A549 (cell line): ENCODE data around the gene OPCML. TPM values are rescaled to one million over a fixed set of nuclear protein-coding genes. Genes with fewer than 3 reads are reported as not detected.

Experiments
- ATAC-seq, 2 experiments: fragments of 200-7000 bp in 1 of 2; fragments of >200 bp in 1 of 2; cut with Nextera tagmentation in 1 of 2; cut with Tn5 transposase in 1 of 2; 3 replicates each; pipeline versions ENCODE4 v1.8.0 to v1.9.1; 2018 to 2020; ENCODE audit warnings: mild to moderate bottlenecking in 1 of 2, moderate library complexity in 1 of 2
- CTCF ChIA-PET: fragments of 300-600 bp; sonication (Branson Sonifier 250); formaldehyde crosslinking; extraction: SDS; loops from one replicate; lab custom pipeline; 2021; ENCODE audit warnings: antibody characterized with exemption, inconsistent platforms; lab: Yijun Ruan, JAX
- POLR2A ChIA-PET: fragments of 350-600 bp; formaldehyde crosslinking; extraction: SDS; loops from one replicate; lab custom pipeline; 2021; ENCODE audit warnings: antibody characterized with exemption, inconsistent platforms; lab: Yijun Ruan, JAX
- DNase-seq, 2 experiments: peaks; one replicate each; pipeline versions ENCODE4 v3.0.0 to v3.0.0-alpha.2; 2011 to 2016; ENCODE audit warnings: low read depth in 1 of 2, low spot score in 1 of 2
- FAIRE-seq: peaks from 2 replicates; lab custom pipeline; 2011; peaks lifted over from hg19 to GRCh38; lab: Jason Lieb, UNC
- H3K27ac ChIP-seq, 2 experiments: fragments of >200 bp; sonication (Bioruptor Twin); formaldehyde crosslinking; 3 replicates each; pipeline ENCODE4 v1.5.1; 2016 to 2017
- H3K4me1 ChIP-seq: fragments of >200 bp; sonication (Bioruptor Twin); formaldehyde crosslinking; 3 replicates; pipeline ENCODE4 v1.6.1; 2016
- H3K4me2 ChIP-seq: fragments of >200 bp; sonication (Bioruptor Twin); formaldehyde crosslinking; 3 replicates; pipeline ENCODE4 v1.6.1; 2016
- H3K4me3 ChIP-seq: fragments of >200 bp; sonication (Bioruptor Twin); formaldehyde crosslinking; 3 replicates; pipeline ENCODE4 v1.5.1; 2016
- H3K9me3 ChIP-seq: fragments of >200 bp; sonication (Bioruptor Twin); formaldehyde crosslinking; 3 replicates; pipeline ENCODE4 v1.6.1; 2016
- BCL3 ChIP-seq: fragments of >200 bp; sonication (Bioruptor Twin); formaldehyde crosslinking; IDR thresholded peaks from 3 replicates; pipeline ENCODE4 v1.6.1; 2016
- BHLHE40 ChIP-seq: IDR thresholded peaks from 2 replicates; pipeline ENCODE4 v1.6.1; 2012; ENCODE audit warnings: low read depth, low read length, inconsistent platforms
- CBX8 ChIP-seq: fragments of 200-600 bp; sonication (generic); IDR thresholded peaks from 2 replicates; pipeline ENCODE4 v1.6.1; 2016
- CEBPB ChIP-seq, 2 experiments: fragments of >200 bp in 1 of 2; sonication (Bioruptor Twin) in 1 of 2; formaldehyde crosslinking in 1 of 2; IDR thresholded peaks; 2 replicates each; pipeline ENCODE4 v1.6.1; 2012 to 2016
- CHD4 ChIP-seq: fragments of 200-600 bp; sonication (generic); IDR thresholded peaks from 2 replicates; pipeline ENCODE4 v1.6.1; 2016; ENCODE audit warnings: antibody characterized with exemption, mild to moderate bottlenecking, borderline replicate concordance
- EHF ChIP-seq: fragments of 250-450 bp; sonication (Bioruptor Pico); IDR thresholded peaks from 2 replicates; pipeline ENCODE4 v1.5.0; 2020; ENCODE audit warnings: mild to moderate bottlenecking
- EHMT2 ChIP-seq: fragments of 200-600 bp; sonication (generic); IDR thresholded peaks from 2 replicates; pipeline ENCODE4 v1.6.1; 2016; ENCODE audit warnings: antibody characterized with exemption, low read depth, mild to moderate bottlenecking, moderate library complexity
- ELK1 ChIP-seq: fragments of 150-350 bp; IDR thresholded peaks from 2 replicates; pipeline ENCODE4 v1.6.1; 2014; ENCODE audit warnings: low read depth, mild to moderate bottlenecking, low read length
- HDAC2 ChIP-seq: fragments of 200-600 bp; sonication (generic); IDR thresholded peaks from 2 replicates; pipeline ENCODE4 v1.6.1; 2016
- HEYL ChIP-seq: fragments of 250-450 bp; sonication (Bioruptor Pico); IDR thresholded peaks from 2 replicates; pipeline ENCODE4 v1.8.0; 2021; ENCODE audit warnings: mild to moderate bottlenecking, moderate library complexity
- HOXA7 ChIP-seq: fragments of 250-450 bp; sonication (Bioruptor Pico); IDR thresholded peaks from 2 replicates; pipeline ENCODE4 v1.5.0; 2020; ENCODE audit warnings: mild to moderate bottlenecking, moderate library complexity
- JUN ChIP-seq, 2 experiments: fragments of >200 bp; sonication (Bioruptor Twin); formaldehyde crosslinking; IDR thresholded peaks; 2 replicates in 1 of 2; 3 replicates in 1 of 2; pipeline ENCODE4 v1.6.1; 2016 to 2017
- JUNB ChIP-seq: fragments of >200 bp; sonication (Bioruptor Twin); formaldehyde crosslinking; IDR thresholded peaks from 2 replicates; pipeline ENCODE4 v1.6.1; 2016
- MAX ChIP-seq: IDR thresholded peaks from 2 replicates; pipeline ENCODE4 v1.6.1; 2012
- NR3C1 ChIP-seq: fragments of >200 bp; sonication (Bioruptor Twin); formaldehyde crosslinking; IDR thresholded peaks from 3 replicates; pipeline ENCODE4 v1.6.1; 2017
- PBX3 ChIP-seq: IDR thresholded peaks from 2 replicates; pipeline ENCODE4 v1.6.1; 2012
- PHF8 ChIP-seq: fragments of 200-600 bp; sonication (generic); IDR thresholded peaks from 2 replicates; pipeline ENCODE4 v1.6.1; 2016; ENCODE audit warnings: low read depth, mild to moderate bottlenecking, antibody characterized with exemption, moderate library complexity, borderline replicate concordance
- POLR2AphosphoS2 ChIP-seq: conservative IDR thresholded peaks from 2 replicates; pipeline ENCODE4 v1.6.1; 2012; ENCODE audit warnings: low read length, improper control_type of control experiment, inconsistent platforms
- RARB ChIP-seq: fragments of 250-450 bp; sonication (Bioruptor Pico); IDR thresholded peaks from 2 replicates; pipeline ENCODE4 v1.8.0; 2021; ENCODE audit warnings: mild to moderate bottlenecking, moderate library complexity
- RCOR1 ChIP-seq: fragments of 150-350 bp; IDR thresholded peaks from 2 replicates; pipeline ENCODE4 v1.6.1; 2014; ENCODE audit warnings: antibody characterized with exemption, low read length, low read depth
- RFX5 ChIP-seq: fragments of 450-650 bp; IDR thresholded peaks from 2 replicates; pipeline ENCODE4 v1.7.1; 2014; ENCODE audit warnings: antibody characterized with exemption, mild to moderate bottlenecking, moderate library complexity
- RNF2 ChIP-seq: fragments of 200-600 bp; sonication (generic); IDR thresholded peaks from 2 replicates; pipeline ENCODE4 v1.6.1; 2016; ENCODE audit warnings: low read depth, mild to moderate bottlenecking, antibody characterized with exemption, moderate library complexity, borderline replicate concordance
- SMC3 ChIP-seq: fragments of >200 bp; sonication (Bioruptor Twin); formaldehyde crosslinking; IDR thresholded peaks from 3 replicates; pipeline ENCODE4 v1.6.1; 2018; ENCODE audit warnings: inconsistent platforms
- SREBF2 ChIP-seq: fragments of 450-650 bp; IDR thresholded peaks from 2 replicates; pipeline ENCODE4 v1.6.1; 2014; ENCODE audit warnings: mild to moderate bottlenecking, moderate library complexity
- TP53 ChIP-seq: fragments of 250-450 bp; sonication (Bioruptor Pico); IDR thresholded peaks from 2 replicates; pipeline ENCODE4 v1.5.0; 2021; ENCODE audit warnings: mild to moderate bottlenecking, moderate library complexity
- USF2 ChIP-seq: fragments of 450-650 bp; IDR thresholded peaks from 2 replicates; pipeline ENCODE4 v1.6.1; 2014; ENCODE audit warnings: antibody characterized with exemption
- ZC3H11A ChIP-seq: fragments of 450-650 bp; IDR thresholded peaks from 2 replicates; pipeline ENCODE4 v1.6.1; 2014; ENCODE audit warnings: antibody characterized with exemption, mild to moderate bottlenecking
- WGBS: methylation state at CpG from one replicate; pipeline ENCODE4 v1.1.6; 2017; ENCODE audit errors: missing lambda C conversion rate; 5-methylcytosine and 5-hydroxymethylcytosine counted together
- polyA plus RNA-seq, 4 experiments: library from polyadenylated mRNA; depleted of rRNA in 3 of 4; stranded (reverse); fragments of >200 nt; fragmentation: RNase III in 1 of 4; extraction: RNeasy Plus Mini Kit Qiagen cat#74134 plus additional on column Dnase treatment in 1 of 4; gene quantifications; 2 replicates in 3 of 4; 3 replicates in 1 of 4; pipeline ENCODE4 v1.2.3, GENCODE V29; 2011 to 2017

Gene OPCML
- polyA plus RNA-seq, 2 of the 4 experiments (the other 2 are of a cell fraction) = not detected

- H3K4me3 ChIP-seq = no peak overlapping the region
- CTCF ChIA-PET = no interaction called here
- H3K4me1 ChIP-seq = no peaks in the 10 kb centered on the region
- FAIRE-seq (no peak), ATAC-seq (no peak)
- 45% methylated on average over 3 of the region's 104 CpGs for WGBS
- POLR2A ChIA-PET = no interaction called here
- H3K9me3 ChIP-seq = no peaks in the 10 kb centered on the region
- no peak overlapping the region for H3K27ac ChIP-seq
- TF ChIP-seq JUNB (no peak), CBX8 (no peak), SMC3 (no peak), EHF (CRISPR knock-in tag) (no peak), CHD4 (no peak), MAX (no peak), HDAC2 (no peak), BCL3 (no peak), PHF8 (no peak), ELK1 (no peak), POLR2AphosphoS2 (no peak), BHLHE40 (no peak), JUN (IDR thresholded peaks at IDR 0.05) (no peak), TP53 (CRISPR knock-in tag) (no peak), PBX3 (no peak), RCOR1 (no peak), RNF2 (no peak)
- TF ChIP-seq, all 56 proteins: peak for 0
- H3K4me2 ChIP-seq = no peak overlapping the region
- DNase-seq = no peak
Measured at GRCh38 chr11:132943706-132944568, 588.4 kb downstream of the OPCML start.

- FAIRE-seq = no peak
Measured at GRCh38 chr11:132943357-132943705, 589.0 kb downstream of the OPCML start.

More at GRCh38 chr11:132943357-132943705, 589.0 kb downstream of the OPCML start:
- POLR2A ChIA-PET = no interaction called here
- Histone ChIP-seq H3K27ac (no peak overlapping the region), H3K4me3 (no peak overlapping the region), H3K4me1 (no peaks in the 10 kb centered on the region), H3K4me2 (no peak overlapping the region), H3K9me3 (no peaks in the 10 kb centered on the region)
- TF ChIP-seq RARB (no peak), NR3C1 (no peak), CHD4 (no peak), BCL3 (no peak), CEBPB (IDR thresholded peaks at IDR 0.05) (no peak), ELK1 (no peak), RFX5 (no peak), EHMT2 (no peak), ZC3H11A (no peak), JUNB (no peak), JUN (IDR thresholded peaks at IDR 0.05) (no peak), HOXA7 (CRISPR knock-in tag) (no peak), SREBF2 (no peak), HEYL (CRISPR knock-in tag) (no peak), USF2 (no peak)
- DNase-seq (no peak), ATAC-seq (no peak)
- WGBS = 13% methylated on average over 10 of the region's 17 CpGs
- CTCF ChIA-PET = interaction anchor here (0.7 kb wide), 1 partner anchor 1237 kb away, joined by 3 read pairs; no protein-coding TSS in a partner anchor
